Naive thymus-derived CD4-positive, alpha-beta T cell (primary cell): Measurements from ENCODE around the gene FSIP1. TPM values are rescaled to one million over a fixed set of nuclear protein-coding genes. Genes with fewer than 3 reads are reported as not detected.

Experiments used
- ATAC-seq: fragments of 150-1000 bp; cut with Tn5 transposase; 2 replicates; pipeline ENCODE4 v1.10.0; 2021; ENCODE audit warnings: mild to moderate bottlenecking, moderate library complexity
- CTCF ChIA-PET: fragments of 350-600 bp; sonication (Branson Sonifier 250); formaldehyde crosslinking; loops from one replicate; lab custom pipeline; 2021; ENCODE audit warnings: antibody characterized with exemption; lab: Charles Lee
- POLR2A ChIA-PET: fragments of 350-600 bp; sonication (Branson Sonifier 250); formaldehyde crosslinking; loops from one replicate; lab custom pipeline; 2021; ENCODE audit warnings: antibody characterized with exemption, inconsistent platforms; lab: Charles Lee
- DNase-seq, 9 donors: peaks; one replicate each; pipeline versions ENCODE4 v3.0.0 to v3.0.0-alpha.2; 2020 to 2022; ENCODE audit warnings: mixed read lengths in 1 of 9
- H3K27ac ChIP-seq: one replicate; pipeline ENCODE4 v1.7.0; 2013; ENCODE audit warnings: mild to moderate bottlenecking, low read depth, low read length, moderate library complexity
- H3K27me3 ChIP-seq, 2 donors: one replicate each; pipeline ENCODE4 v1.7.0; 2013; ENCODE audit warnings: low read length in 2 of 2, mild to moderate bottlenecking in 2 of 2, moderate library complexity in 2 of 2; ENCODE audit not compliant: control insufficient read depth in 2 of 2, insufficient read depth in 2 of 2
- H3K36me3 ChIP-seq, 3 experiments: 1 replicate in 2 of 3; 2 replicates in 1 of 3; pipeline ENCODE4 v1.7.0; 2013; ENCODE audit warnings: low read length in 3 of 3, mild to moderate bottlenecking in 3 of 3, moderate library complexity in 1 of 3; ENCODE audit not compliant: insufficient read depth in 3 of 3, control insufficient read depth in 2 of 3
- H3K4me1 ChIP-seq, 2 donors: one replicate each; pipeline ENCODE4 v1.7.0; 2013; ENCODE audit warnings: low read length in 2 of 2, mild to moderate bottlenecking in 2 of 2, moderate library complexity in 1 of 2; ENCODE audit not compliant: control insufficient read depth in 2 of 2, insufficient read depth in 2 of 2
- H3K4me3 ChIP-seq: 2 replicates; pipeline ENCODE4 v1.7.0; 2013; ENCODE audit warnings: mild to moderate bottlenecking, low read length
- H3K9me3 ChIP-seq, 3 experiments: 1 replicate in 2 of 3; 2 replicates in 1 of 3; pipeline ENCODE4 v1.7.0; 2013; ENCODE audit warnings: low read length in 3 of 3; ENCODE audit not compliant: control insufficient read depth in 2 of 3
- H3K27ac Mint-ChIP-seq, 9 donors: one replicate each; pipeline ENCODE4 v1.8.0; 2020 to 2022; ENCODE audit warnings: mixed read lengths in 9 of 9, mild to moderate bottlenecking in 8 of 9, moderate library complexity in 5 of 9, inconsistent platforms in 2 of 9
- H3K27me3 Mint-ChIP-seq, 5 donors: one replicate each; pipeline ENCODE4 v1.8.0; 2021 to 2022; ENCODE audit warnings: mixed read lengths in 5 of 5, mild to moderate bottlenecking in 1 of 5
- H3K36me3 Mint-ChIP-seq, 5 donors: one replicate each; pipeline ENCODE4 v1.8.0; 2020 to 2022; ENCODE audit warnings: mixed read lengths in 5 of 5, mild to moderate bottlenecking in 3 of 5, inconsistent platforms in 1 of 5
- H3K4me1 Mint-ChIP-seq, 7 donors: one replicate each; pipeline ENCODE4 v1.8.0; 2020 to 2022; ENCODE audit warnings: mixed read lengths in 7 of 7, mild to moderate bottlenecking in 3 of 7, inconsistent platforms in 1 of 7
- H3K4me3 Mint-ChIP-seq, 10 donors: one replicate each; pipeline ENCODE4 v1.8.0; 2020 to 2022; ENCODE audit warnings: mild to moderate bottlenecking in 10 of 10, mixed read lengths in 10 of 10, moderate library complexity in 6 of 10, inconsistent platforms in 2 of 10
- H3K9me3 Mint-ChIP-seq, 11 donors: one replicate each; pipeline ENCODE4 v1.8.0; 2020 to 2022; ENCODE audit warnings: mixed read lengths in 11 of 11, mild to moderate bottlenecking in 4 of 11, inconsistent platforms in 1 of 11, moderate library complexity in 1 of 11
- intact Hi-C, 2 donors: fragments of 100-400 bp; cut with micrococcal nuclease; formaldehyde crosslinking; loops; one replicate each; pipeline ENCODE4 v1.15.1; 2023
- polyA plus RNA-seq, 2 donors: library from polyadenylated mRNA; unstranded; fragments of 300-500 nt; fragmentation: Illumina TruSeq; gene quantifications; one replicate each; pipeline ENCODE4 v1.2.3, GENCODE V29; 2021
- total RNA-seq, 6 experiments: library from RNA in 5 of 6; stranded (reverse) in 5 of 6; gene quantifications; 1 replicate in 5 of 6; 2 replicates in 1 of 6; pipeline ENCODE4 v1.2.3 and lab custom pipeline; 2021 to 2026

FSIP1 gene
- total and polyA plus RNA-seq, 7 experiments from 2014 or later: 0.14 to 0.51 (median 0.26) TPM; not detected in 1

DNA sequence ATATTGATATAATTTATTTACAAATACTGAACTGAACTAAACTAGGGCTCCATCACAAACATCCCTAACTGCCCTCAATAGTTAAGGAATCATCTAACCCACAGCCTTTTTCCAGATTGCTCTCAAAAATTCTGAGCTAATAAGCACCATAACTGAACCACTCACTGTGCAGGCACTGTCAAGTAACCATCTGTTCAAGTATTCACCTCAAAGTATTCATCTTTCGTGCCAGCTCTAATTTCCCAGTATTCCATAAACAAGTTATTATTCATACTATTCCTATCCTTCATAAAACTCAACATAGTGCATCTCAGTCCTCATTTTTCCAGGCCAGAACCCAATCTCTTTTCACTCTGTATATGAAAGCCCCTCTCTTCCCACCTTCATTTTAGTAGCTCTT is 160.7 kb downstream of the FSIP1 start:
- H3K4me3 Mint-ChIP-seq: peak overlapping the region in 1 of 10 donors; percentile 2
- H3K9me3 Mint-ChIP-seq: peaks cover 0 to 16% (median 3%) of the 10 kb centered on the region in 11 donors
- CTCF ChIA-PET: no interaction called here

DNA sequence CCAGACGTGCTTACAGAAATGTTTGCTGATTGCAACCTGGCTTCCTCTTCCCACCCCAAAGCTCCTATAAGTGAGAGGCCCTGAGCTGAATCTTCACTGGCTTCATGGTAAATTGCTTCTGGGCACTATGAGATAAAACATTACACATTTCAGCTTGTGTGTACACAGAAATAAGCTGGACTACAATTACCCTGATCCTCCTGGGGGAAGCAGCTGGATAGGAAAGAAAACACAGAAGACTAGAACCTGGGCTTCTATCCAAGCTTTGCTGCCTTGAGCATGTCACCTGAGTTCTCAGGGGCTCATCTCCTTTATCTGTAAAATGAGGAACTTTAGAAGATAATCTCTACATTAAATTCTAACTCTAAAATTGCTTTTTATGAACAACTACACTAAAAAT is 161.4 kb downstream of the FSIP1 start:
- peaks cover 0 to 38% (median 3%) of the 10 kb centered on the region in 5 donors for H3K36me3 Mint-ChIP-seq
- intact Hi-C loops: loop anchor here in 1 of 2 donors (10.0 kb wide), 1 partner anchor 1056 kb away; the partner anchor contains the start of gene RASGRP1
- peaks cover 0 to 11% (median 3%) of the 10 kb centered on the region in 5 donors for H3K27me3 Mint-ChIP-seq
- POLR2A ChIA-PET: no interaction called here
- Histone ChIP-seq H3K4me1 (peaks cover 4 to 44% of the 10 kb centered on the region in 2 donors), H3K4me3 (no peak overlapping the region), H3K36me3 (no peaks in the 10 kb centered on the region), H3K27ac (no peak overlapping the region), H3K9me3 (no peaks in the 10 kb centered on the region), H3K27me3 (no peaks in the 10 kb centered on the region)
- peaks cover 10 to 52% (median 17%) of the 10 kb centered on the region in 7 donors for H3K4me1 Mint-ChIP-seq
- no peak for ATAC-seq
- no peak overlapping the region for H3K27ac Mint-ChIP-seq
- no peak for DNase-seq
- no peak overlapping the region for H3K4me3 Mint-ChIP-seq
- peaks cover 0 to 13% (median 3%) of the 10 kb centered on the region in 11 donors for H3K9me3 Mint-ChIP-seq
- CTCF ChIA-PET: no interaction called here

More for the DNA sequence above, 160.7 kb downstream of the FSIP1 start:
- peaks cover 0 to 7% (median 3%) of the 10 kb centered on the region in 5 donors for H3K27me3 Mint-ChIP-seq
- Histone ChIP-seq H3K36me3 (no peaks in the 10 kb centered on the region), H3K9me3 (no peaks in the 10 kb centered on the region), H3K27me3 (no peaks in the 10 kb centered on the region), H3K4me3 (no peak overlapping the region), H3K4me1 (peaks cover 4 to 51% of the 10 kb centered on the region in 2 donors), H3K27ac (no peak overlapping the region)
- POLR2A ChIA-PET: no interaction called here
- intact Hi-C loops: loop anchor here in 1 of 2 donors (2.0 to 10.0 kb wide), 4 partner anchors 39 to 1057 kb away; partner anchors contain the start of genes FSIP1 and RASGRP1
- DNase-seq (no peak), ATAC-seq (no peak)
- H3K27ac Mint-ChIP-seq: peak overlapping the region in 1 of 9 donors; percentile 1
- H3K4me1 Mint-ChIP-seq: peaks cover 10 to 56% (median 17%) of the 10 kb centered on the region in 7 donors
- peaks cover 0 to 40% (median 3%) of the 10 kb centered on the region in 5 donors for H3K36me3 Mint-ChIP-seq

DNA sequence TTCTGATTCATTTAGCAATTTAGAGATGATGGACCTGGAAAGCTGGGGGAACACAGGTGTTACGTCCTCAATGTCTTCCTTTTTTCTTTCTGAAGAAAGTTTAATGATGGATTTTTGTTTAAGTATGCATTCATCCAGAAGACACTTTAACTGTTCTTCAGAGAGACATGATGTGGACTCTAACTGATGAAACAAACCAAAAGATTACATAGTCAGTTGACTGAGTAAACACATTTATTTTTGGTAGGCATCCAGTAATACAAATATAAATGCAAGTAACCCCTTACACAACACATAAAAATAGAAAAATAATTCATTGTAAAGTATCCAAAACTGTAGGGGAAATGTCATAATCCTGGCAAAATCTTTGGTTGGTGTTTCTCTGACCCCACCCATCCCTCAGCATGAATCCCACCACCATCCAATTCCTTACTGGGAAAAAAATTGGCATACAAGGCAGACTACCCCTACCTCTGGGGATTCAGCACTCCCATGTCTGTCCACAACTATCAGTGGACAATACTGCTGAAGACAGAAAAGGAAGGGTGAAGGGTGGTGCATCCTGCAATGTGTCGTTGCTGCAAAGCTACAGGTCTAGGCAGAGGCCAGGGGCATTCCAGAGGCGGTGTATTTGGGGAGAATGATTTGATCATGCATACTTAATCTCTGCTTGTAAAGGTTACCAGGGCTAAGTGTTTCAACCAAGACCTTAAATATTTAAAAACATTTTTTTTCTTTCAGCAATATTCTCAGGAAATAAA is 164.4 kb downstream of the FSIP1 start:
- no peak overlapping the region for H3K4me3 Mint-ChIP-seq
- H3K4me1 ChIP-seq: peaks cover 0 to 16% of the 10 kb centered on the region in 2 donors
- intact Hi-C loops: no loop called here

DNA sequence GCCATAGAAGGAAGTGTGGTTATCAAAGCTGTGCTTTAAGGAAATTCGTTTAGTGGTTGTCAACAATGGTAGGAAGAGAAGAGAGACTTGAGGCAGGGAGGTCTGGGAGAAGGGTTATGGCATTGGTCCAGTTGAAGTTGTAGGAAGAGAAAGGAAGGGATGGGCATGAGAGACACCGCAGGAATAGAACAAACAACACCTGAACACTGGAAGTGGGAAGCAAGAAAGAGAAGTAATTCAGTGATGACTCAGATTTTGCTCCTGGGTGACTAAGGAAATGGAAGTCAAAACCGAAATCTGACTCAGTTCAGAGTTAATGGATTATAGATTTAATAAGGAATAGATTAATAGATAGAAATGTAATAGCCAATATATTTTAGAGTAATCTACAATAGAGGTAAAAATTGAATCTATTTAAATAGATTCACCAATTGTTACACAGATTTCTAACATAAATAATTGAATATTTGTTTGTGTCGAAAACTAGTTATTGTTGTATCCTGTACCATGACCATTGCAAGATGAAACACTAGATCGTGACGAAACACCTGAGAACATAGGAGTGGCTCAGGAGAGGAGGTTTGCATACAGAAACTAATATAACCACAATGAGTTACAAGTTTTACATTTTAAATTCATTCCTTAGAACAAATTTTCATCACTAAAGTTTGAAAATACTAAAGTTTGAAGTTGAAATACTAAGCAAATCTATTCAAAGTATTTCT is 165.7 kb downstream of the FSIP1 start:
- no peak overlapping the region for H3K27ac ChIP-seq
- DNase-seq: no peak
- no peaks in the 10 kb centered on the region for H3K36me3 ChIP-seq
- H3K4me3 Mint-ChIP-seq: no peak overlapping the region
- no peaks in the 10 kb centered on the region for H3K27me3 ChIP-seq
- peaks cover 0 to 8% (median 0%) of the 10 kb centered on the region in 7 donors for H3K4me1 Mint-ChIP-seq
- POLR2A ChIA-PET: no interaction called here
- intact Hi-C loops: no loop called here
- no peak overlapping the region for H3K4me3 ChIP-seq
- CTCF ChIA-PET: no interaction called here
- H3K9me3 ChIP-seq: no peaks in the 10 kb centered on the region
- H3K36me3 Mint-ChIP-seq: peaks cover 0 to 31% (median 3%) of the 10 kb centered on the region in 5 donors
- ATAC-seq: no peak
- peaks cover 0 to 3% of the 10 kb centered on the region in 2 donors for H3K4me1 ChIP-seq
- H3K9me3 Mint-ChIP-seq: peaks cover 0 to 20% (median 12%) of the 10 kb centered on the region in 11 donors
- peaks cover 0 to 31% (median 3%) of the 10 kb centered on the region in 5 donors for H3K27me3 Mint-ChIP-seq
- no peak overlapping the region for H3K27ac Mint-ChIP-seq

More for the DNA sequence above, 164.4 kb downstream of the FSIP1 start:
- ChIA-PET POLR2A (no interaction called here), CTCF (no interaction called here)
- peaks cover 0 to 20% (median 6%) of the 10 kb centered on the region in 11 donors for H3K9me3 Mint-ChIP-seq
- Histone ChIP-seq H3K4me3 (no peak overlapping the region), H3K27me3 (no peaks in the 10 kb centered on the region), H3K36me3 (no peaks in the 10 kb centered on the region), H3K9me3 (no peaks in the 10 kb centered on the region), H3K27ac (no peak overlapping the region)
- H3K27ac Mint-ChIP-seq: no peak overlapping the region
- peaks cover 0 to 24% (median 3%) of the 10 kb centered on the region in 5 donors for H3K27me3 Mint-ChIP-seq
- ATAC-seq (no peak), DNase-seq (no peak)
- peaks cover 0 to 22% (median 0%) of the 10 kb centered on the region in 7 donors for H3K4me1 Mint-ChIP-seq
- peaks cover 0 to 32% (median 3%) of the 10 kb centered on the region in 5 donors for H3K36me3 Mint-ChIP-seq

DNA sequence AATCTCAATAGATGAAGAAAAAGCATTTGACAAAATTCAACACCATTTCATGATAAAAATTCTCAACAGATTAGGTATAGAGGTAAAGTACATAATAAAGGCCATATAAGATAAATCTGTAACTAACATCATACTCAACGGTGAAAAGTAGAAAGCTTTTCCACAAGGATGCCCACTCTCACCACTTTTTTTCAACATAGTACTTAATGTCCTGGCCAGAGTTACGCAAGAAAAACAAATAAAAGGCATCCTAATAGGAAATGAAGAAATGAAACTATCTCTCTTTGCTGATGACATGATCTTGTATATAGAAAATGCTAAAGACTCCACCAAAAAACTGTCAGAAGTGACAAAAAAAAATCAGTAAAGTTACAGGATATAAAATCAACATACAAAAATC is 168.8 kb downstream of the FSIP1 start:
- Histone ChIP-seq H3K4me1 (peaks cover 0 to 2% of the 10 kb centered on the region in 2 donors), H3K4me3 (no peak overlapping the region), H3K27me3 (no peaks in the 10 kb centered on the region), H3K36me3 (no peaks in the 10 kb centered on the region), H3K9me3 (peaks cover 0 to 23% (median 0%) of the 10 kb centered on the region in 3 experiments), H3K27ac (no peak overlapping the region)
- no peak for ATAC-seq
- H3K36me3 Mint-ChIP-seq: peaks cover 0 to 38% (median 4%) of the 10 kb centered on the region in 5 donors
- ChIA-PET CTCF (no interaction called here), POLR2A (no interaction called here)
- H3K9me3 Mint-ChIP-seq: peaks cover 7 to 41% (median 24%) of the 10 kb centered on the region in 11 donors
- no peak overlapping the region for H3K27ac Mint-ChIP-seq
- peaks cover 0 to 26% (median 0%) of the 10 kb centered on the region in 5 donors for H3K27me3 Mint-ChIP-seq
- H3K4me1 Mint-ChIP-seq: peaks cover 0 to 5% (median 0%) of the 10 kb centered on the region in 7 donors
- DNase-seq: no peak
- H3K4me3 Mint-ChIP-seq: no peak overlapping the region
- intact Hi-C loops: no loop called here

DNA sequence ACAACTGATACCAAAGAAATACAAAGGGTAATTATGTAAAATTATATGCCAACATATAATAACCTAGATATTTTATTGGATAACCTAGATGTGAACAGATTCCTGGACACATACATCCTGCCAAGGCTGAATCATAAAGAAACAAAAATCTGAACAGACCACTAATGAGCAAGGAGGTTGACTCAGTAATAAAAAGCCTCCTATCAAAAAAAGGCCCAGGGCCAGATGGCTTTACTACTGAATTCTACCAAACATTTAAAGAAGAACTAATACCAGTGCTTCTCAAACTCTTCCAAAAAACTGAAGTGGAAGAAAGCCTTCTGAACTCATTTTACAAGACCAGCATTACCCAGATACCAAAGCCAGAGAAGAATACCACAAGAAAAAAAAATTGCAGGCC is 169.4 kb downstream of the FSIP1 start:
- no peak for ATAC-seq
- CTCF ChIA-PET: no interaction called here
- intact Hi-C loops: no loop called here
- Mint-ChIP-seq H3K9me3 (peaks cover 7 to 46% (median 28%) of the 10 kb centered on the region in 11 donors), H3K27me3 (peaks cover 0 to 25% (median 0%) of the 10 kb centered on the region in 5 donors), H3K36me3 (peaks cover 0 to 42% (median 4%) of the 10 kb centered on the region in 5 donors), H3K4me3 (no peak overlapping the region), H3K4me1 (peaks cover 0 to 10% (median 0%) of the 10 kb centered on the region in 7 donors), H3K27ac (no peak overlapping the region)
- H3K27ac ChIP-seq: no peak overlapping the region
- peaks cover 0 to 5% of the 10 kb centered on the region in 2 donors for H3K4me1 ChIP-seq
- POLR2A ChIA-PET: no interaction called here
- no peak overlapping the region for H3K4me3 ChIP-seq
- H3K9me3 ChIP-seq: peaks cover 0 to 25% (median 0%) of the 10 kb centered on the region in 3 experiments
- DNase-seq: no peak
- H3K36me3 ChIP-seq: no peaks in the 10 kb centered on the region
- H3K27me3 ChIP-seq: no peaks in the 10 kb centered on the region
